ENCODE data around the gene PRKACB. TPM values are rescaled to one million over a fixed set of nuclear protein-coding genes. Genes with fewer than 3 reads are reported as not detected.

Gene PRKACB
- total RNA-seq, 1 donor from 2014 or later, result 35.4 TPM

DNA sequence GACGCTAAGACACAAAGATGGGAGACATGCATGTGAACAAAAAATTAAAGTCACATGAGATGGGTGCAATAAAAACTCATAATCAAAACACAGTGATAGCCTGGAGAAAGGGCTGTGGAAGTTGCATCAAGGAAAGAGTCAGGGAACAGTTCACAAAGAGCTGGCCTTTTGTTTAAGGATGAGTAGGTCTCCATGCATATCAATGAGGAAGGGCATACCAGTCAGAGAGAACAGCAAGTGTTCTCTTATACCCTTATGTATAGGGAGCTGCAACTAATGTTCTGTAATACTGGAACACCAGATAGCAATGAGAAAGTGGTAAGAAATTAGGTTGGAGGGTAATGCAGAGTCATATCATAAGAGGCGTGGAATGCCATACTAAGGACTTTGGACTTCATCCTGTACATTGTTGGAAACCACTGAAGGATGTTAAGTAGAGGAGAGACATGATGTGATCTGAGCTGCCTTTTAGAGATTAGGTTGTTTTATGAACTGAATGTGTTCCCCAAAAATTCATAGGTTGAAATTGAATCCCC, 110.7 kb downstream of the PRKACB start:
- Mint-ChIP-seq H3K36me3 (ENCODE audit: unreplicated experiment) (no peaks in the 10 kb centered on the region), H3K4me1 (ENCODE audit: unreplicated experiment) (peaks cover 10% of the 10 kb centered on the region), H3K27ac (ENCODE audit: unreplicated experiment) (no peak overlapping the region), H3K27me3 (ENCODE audit: unreplicated experiment) (no peaks in the 10 kb centered on the region), H3K9me3 (ENCODE audit: unreplicated experiment) (no peaks in the 10 kb centered on the region), H3K4me3 (ENCODE audit: unreplicated experiment) (no peak overlapping the region)
- DNase-seq (ENCODE audit: extremely low spot score, unreplicated experiment), result no peak
- TF ChIP-seq, protein P1, sequence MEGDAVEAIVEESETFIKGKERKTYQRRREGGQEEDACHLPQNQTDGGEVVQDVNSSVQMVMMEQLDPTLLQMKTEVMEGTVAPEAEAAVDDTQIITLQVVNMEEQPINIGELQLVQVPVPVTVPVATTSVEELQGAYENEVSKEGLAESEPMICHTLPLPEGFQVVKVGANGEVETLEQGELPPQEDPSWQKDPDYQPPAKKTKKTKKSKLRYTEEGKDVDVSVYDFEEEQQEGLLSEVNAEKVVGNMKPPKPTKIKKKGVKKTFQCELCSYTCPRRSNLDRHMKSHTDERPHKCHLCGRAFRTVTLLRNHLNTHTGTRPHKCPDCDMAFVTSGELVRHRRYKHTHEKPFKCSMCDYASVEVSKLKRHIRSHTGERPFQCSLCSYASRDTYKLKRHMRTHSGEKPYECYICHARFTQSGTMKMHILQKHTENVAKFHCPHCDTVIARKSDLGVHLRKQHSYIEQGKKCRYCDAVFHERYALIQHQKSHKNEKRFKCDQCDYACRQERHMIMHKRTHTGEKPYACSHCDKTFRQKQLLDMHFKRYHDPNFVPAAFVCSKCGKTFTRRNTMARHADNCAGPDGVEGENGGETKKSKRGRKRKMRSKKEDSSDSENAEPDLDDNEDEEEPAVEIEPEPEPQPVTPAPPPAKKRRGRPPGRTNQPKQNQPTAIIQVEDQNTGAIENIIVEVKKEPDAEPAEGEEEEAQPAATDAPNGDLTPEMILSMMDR (IDR thresholded peaks at IDR 0.05), result no peak

DNA sequence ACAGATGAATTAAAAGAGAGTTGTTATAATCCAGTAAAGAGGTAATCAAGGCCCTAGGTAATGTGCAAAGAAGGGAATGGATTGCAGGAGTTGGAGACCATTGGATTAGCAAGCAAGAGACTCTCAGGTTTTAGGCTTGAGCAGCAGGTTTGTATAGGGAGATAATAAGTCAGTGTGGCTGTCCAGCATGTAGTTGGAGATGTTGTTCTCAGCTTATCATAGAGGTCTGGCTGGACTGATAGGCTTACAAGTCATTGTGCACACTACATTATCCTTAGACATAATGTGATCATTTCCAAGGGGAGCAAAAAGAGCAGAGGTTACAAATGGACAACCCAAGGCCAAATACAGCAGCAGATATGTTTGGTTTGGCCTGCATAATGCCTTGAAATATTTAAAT, 111.5 kb downstream of the PRKACB start:
- no peak overlapping the region for H3K27ac Mint-ChIP-seq (ENCODE audit: unreplicated experiment)
- no peak overlapping the region for H3K4me3 Mint-ChIP-seq (ENCODE audit: unreplicated experiment)
- TF ChIP-seq, protein P1 (IDR thresholded peaks at IDR 0.05), result no peak
- H3K36me3 Mint-ChIP-seq (ENCODE audit: unreplicated experiment), result no peaks in the 10 kb centered on the region
- H3K27me3 Mint-ChIP-seq (ENCODE audit: unreplicated experiment), result no peaks in the 10 kb centered on the region
- no peak for DNase-seq (ENCODE audit: extremely low spot score, unreplicated experiment)
- H3K9me3 Mint-ChIP-seq (ENCODE audit: unreplicated experiment), result no peaks in the 10 kb centered on the region
- peaks cover 10% of the 10 kb centered on the region for H3K4me1 Mint-ChIP-seq (ENCODE audit: unreplicated experiment)

DNA sequence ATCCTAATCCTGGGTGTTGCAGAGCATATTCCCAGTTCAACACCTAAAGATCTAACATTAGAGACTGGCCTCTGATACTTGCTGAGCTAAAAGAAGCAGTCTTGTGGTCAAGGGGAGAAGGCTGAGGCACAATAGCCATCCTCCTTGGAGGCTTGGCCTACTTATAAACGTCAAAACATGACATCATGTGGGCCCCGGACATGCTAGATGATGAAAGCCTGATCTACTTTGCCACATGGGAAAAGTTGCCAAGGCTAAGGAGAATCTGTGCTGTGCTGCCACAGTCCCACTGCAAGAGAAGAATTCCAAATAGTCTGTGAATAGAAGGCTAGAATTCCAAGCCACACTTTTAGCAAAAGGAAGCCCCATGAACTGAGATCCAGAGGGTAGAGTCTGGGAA, 113.5 kb downstream of the PRKACB start:
- no peaks in the 10 kb centered on the region for H3K9me3 Mint-ChIP-seq (ENCODE audit: unreplicated experiment)
- H3K4me1 Mint-ChIP-seq (ENCODE audit: unreplicated experiment), result peaks cover 10% of the 10 kb centered on the region
- H3K36me3 Mint-ChIP-seq (ENCODE audit: unreplicated experiment), result no peaks in the 10 kb centered on the region
- TF ChIP-seq, protein P1 (IDR thresholded peaks at IDR 0.05), result no peak
- no peaks in the 10 kb centered on the region for H3K27me3 Mint-ChIP-seq (ENCODE audit: unreplicated experiment)
- no peak overlapping the region for H3K27ac Mint-ChIP-seq (ENCODE audit: unreplicated experiment)
- no peak overlapping the region for H3K4me3 Mint-ChIP-seq (ENCODE audit: unreplicated experiment)
- no peak for DNase-seq (ENCODE audit: extremely low spot score, unreplicated experiment)

DNA sequence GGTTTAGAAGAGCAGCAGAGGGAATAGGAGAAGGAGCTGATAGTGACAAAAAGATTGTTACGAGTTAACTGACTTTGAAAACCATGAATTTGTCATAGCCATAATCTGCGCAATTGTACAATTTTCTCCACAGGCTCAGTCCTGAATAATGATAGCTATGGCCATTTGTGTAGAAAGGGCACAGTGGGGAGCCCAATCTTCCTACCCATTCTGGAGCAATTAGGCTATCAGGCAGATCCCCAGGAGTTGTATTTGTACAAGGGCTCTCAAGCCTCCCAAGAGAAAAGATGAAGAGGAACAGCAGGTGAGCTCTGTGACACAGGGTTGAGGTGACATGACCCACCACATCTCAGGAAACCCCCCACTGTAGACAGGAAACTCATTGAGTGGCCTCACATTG, 115.3 kb downstream of the PRKACB start:
- no peaks in the 10 kb centered on the region for H3K27me3 Mint-ChIP-seq (ENCODE audit: unreplicated experiment)
- no peak for DNase-seq (ENCODE audit: extremely low spot score, unreplicated experiment)
- no peaks in the 10 kb centered on the region for H3K36me3 Mint-ChIP-seq (ENCODE audit: unreplicated experiment)
- no peaks in the 10 kb centered on the region for H3K9me3 Mint-ChIP-seq (ENCODE audit: unreplicated experiment)
- H3K4me3 Mint-ChIP-seq (ENCODE audit: unreplicated experiment), result no peak overlapping the region
- no peak overlapping the region for H3K27ac Mint-ChIP-seq (ENCODE audit: unreplicated experiment)
- TF ChIP-seq, protein P1 (IDR thresholded peaks at IDR 0.05), result no peak
- H3K4me1 Mint-ChIP-seq (ENCODE audit: unreplicated experiment), result peaks cover under 1% of the 10 kb centered on the region

DNA sequence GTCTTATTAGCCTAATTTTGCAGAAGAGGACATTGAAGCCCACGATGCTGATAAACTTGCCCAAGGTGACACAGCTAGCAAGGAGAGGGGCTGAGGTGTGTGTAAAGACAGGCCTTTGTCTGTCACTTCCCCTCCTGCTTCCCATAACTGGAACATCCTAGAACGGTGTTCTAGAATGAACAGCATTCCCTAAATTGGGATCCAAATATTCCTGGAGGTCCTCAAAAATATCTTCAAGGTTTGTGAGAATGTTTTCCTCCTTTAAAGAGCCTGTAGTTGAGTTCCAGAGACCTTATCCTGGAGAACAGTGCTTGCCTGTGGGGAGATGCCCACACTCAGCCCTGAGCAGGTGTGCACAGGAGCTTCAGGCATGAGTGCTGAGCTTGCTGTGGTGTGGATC, 115.9 kb downstream of the PRKACB start:
- Mint-ChIP-seq H3K27me3 (ENCODE audit: unreplicated experiment) (no peaks in the 10 kb centered on the region), H3K27ac (ENCODE audit: unreplicated experiment) (no peak overlapping the region), H3K4me3 (ENCODE audit: unreplicated experiment) (no peak overlapping the region), H3K9me3 (ENCODE audit: unreplicated experiment) (no peaks in the 10 kb centered on the region), H3K36me3 (ENCODE audit: unreplicated experiment) (no peaks in the 10 kb centered on the region), H3K4me1 (ENCODE audit: unreplicated experiment) (no peaks in the 10 kb centered on the region)
- TF ChIP-seq, protein P1 (IDR thresholded peaks at IDR 0.05), result no peak
- DNase-seq (ENCODE audit: extremely low spot score, unreplicated experiment), result no peak
